ENCODE results near the gene RASGRP4.

DNA sequence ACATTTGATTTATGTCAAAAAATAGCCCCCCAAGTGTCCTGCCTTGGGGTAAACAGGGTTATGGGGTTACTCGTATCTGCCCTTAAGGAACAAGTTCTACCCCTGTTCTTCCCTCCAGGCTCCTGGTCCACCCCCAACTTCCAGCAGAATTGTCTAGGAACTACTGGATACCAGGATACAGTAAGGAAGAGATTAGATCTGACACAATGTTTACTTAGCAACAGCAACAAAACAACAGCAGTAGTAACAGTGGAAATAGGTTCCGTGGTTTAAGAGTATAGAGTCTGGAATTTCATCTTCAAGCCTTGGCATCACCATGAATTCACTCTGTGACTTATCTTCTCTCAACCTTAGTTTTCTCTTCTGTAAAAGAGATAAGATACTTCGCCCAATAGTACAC lies 24.9 kb downstream of the RASGRP4 start:
- TF ChIP-seq, protein P1, sequence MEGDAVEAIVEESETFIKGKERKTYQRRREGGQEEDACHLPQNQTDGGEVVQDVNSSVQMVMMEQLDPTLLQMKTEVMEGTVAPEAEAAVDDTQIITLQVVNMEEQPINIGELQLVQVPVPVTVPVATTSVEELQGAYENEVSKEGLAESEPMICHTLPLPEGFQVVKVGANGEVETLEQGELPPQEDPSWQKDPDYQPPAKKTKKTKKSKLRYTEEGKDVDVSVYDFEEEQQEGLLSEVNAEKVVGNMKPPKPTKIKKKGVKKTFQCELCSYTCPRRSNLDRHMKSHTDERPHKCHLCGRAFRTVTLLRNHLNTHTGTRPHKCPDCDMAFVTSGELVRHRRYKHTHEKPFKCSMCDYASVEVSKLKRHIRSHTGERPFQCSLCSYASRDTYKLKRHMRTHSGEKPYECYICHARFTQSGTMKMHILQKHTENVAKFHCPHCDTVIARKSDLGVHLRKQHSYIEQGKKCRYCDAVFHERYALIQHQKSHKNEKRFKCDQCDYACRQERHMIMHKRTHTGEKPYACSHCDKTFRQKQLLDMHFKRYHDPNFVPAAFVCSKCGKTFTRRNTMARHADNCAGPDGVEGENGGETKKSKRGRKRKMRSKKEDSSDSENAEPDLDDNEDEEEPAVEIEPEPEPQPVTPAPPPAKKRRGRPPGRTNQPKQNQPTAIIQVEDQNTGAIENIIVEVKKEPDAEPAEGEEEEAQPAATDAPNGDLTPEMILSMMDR (conservative IDR thresholded peaks at IDR 0.05 in 1 of 2, IDR thresholded peaks at IDR 0.05 in 1 of 2; ENCODE audit: low read depth in 1 of 2, low read length in 2 of 2): no peak
- no peak for TF ChIP-seq EZH2 (IDR thresholded peaks at IDR 0.05; ENCODE audit: low read length, missing control alignments)
